Bronchial epithelial cell (primary cell): Measurements from ENCODE around the gene SH2D3A. TPM values are rescaled to one million over a fixed set of nuclear protein-coding genes. Genes with fewer than 3 reads are reported as not detected.

Source experiments
- DNase-seq: peaks from one replicate; pipeline ENCODE4 v3.0.0-alpha.2; 2010; ENCODE audit warnings: low read depth
- FAIRE-seq: peaks from 2 replicates; lab custom pipeline; 2011; peaks lifted over from hg19 to GRCh38; lab: Jason Lieb, UNC
- H3K27me3 ChIP-seq: 2 replicates; pipeline ENCODE4 v1.5.1; 2011; ENCODE audit warnings: low read length; ENCODE audit not compliant: control insufficient read depth, insufficient read depth
- H3K36me3 ChIP-seq: 2 replicates; pipeline ENCODE4 v1.5.1; 2011; ENCODE audit warnings: low read length; ENCODE audit not compliant: control insufficient read depth, insufficient read depth
- H3K4me3 ChIP-seq: 2 replicates; pipeline ENCODE4 v1.5.1; 2011; ENCODE audit warnings: mild to moderate bottlenecking, low read depth, low read length, control low read depth
- CTCF ChIP-seq: IDR thresholded peaks from 2 replicates; pipeline ENCODE4 v1.5.1; 2011; ENCODE audit warnings: mild to moderate bottlenecking, moderate library complexity, low read length, control low read depth, inconsistent platforms; ENCODE audit not compliant: insufficient read depth, severe bottlenecking
- total RNA-seq: library from RNA; depleted of rRNA; stranded (reverse); fragments of >200 nt; gene quantifications from 2 replicates; pipeline ENCODE4 v1.2.1, GENCODE V29; 2014

Gene SH2D3A
- total RNA-seq = 69.6 and 88.5 TPM in 2 replicates

- TF ChIP-seq CTCF = no peak
- Histone ChIP-seq H3K36me3 (peaks cover 5% of the 10 kb centered on the region), H3K4me3 (peak within 1 kb of the TSS; percentile 74), H3K27me3 (no peaks in the 10 kb centered on the region)
- DNase-seq = peak; percentile 90
- FAIRE-seq = no peak
Observed at GRCh38 chr19:6767357-6768235, at the start of gene SH2D3A. Gene SH2D3A (minus strand): TSS chr19:6767435. CDS start chr19:6763748, 3,687 bp downstream.

- no peaks in the 10 kb centered on the region for H3K36me3 ChIP-seq
- DNase-seq = no peak
- no peak overlapping the region for H3K4me3 ChIP-seq
- no peaks in the 10 kb centered on the region for H3K27me3 ChIP-seq
- no peak for FAIRE-seq
- no peak for TF ChIP-seq CTCF
Observed at GRCh38 chr19:6813659-6814058, 46.4 kb upstream of the SH2D3A start.

GRCh38 chr19:6812612-6813011 is 45.4 kb upstream of the SH2D3A start:
- TF ChIP-seq CTCF = no peak
- DNase-seq (no peak), FAIRE-seq (no peak)
- Histone ChIP-seq H3K27me3 (no peaks in the 10 kb centered on the region), H3K4me3 (no peak overlapping the region), H3K36me3 (no peaks in the 10 kb centered on the region)

GRCh38 chr19:6811906-6812305 is 44.7 kb upstream of the SH2D3A start:
- no peak overlapping the region for H3K4me3 ChIP-seq
- DNase-seq (peak; percentile 85), FAIRE-seq (no peak)
- TF ChIP-seq CTCF = no peak
- no peaks in the 10 kb centered on the region for H3K27me3 ChIP-seq
- H3K36me3 ChIP-seq = no peaks in the 10 kb centered on the region

- FAIRE-seq = no peak
- TF ChIP-seq CTCF = no peak
- no peak overlapping the region for H3K4me3 ChIP-seq
- no peak for DNase-seq
- H3K36me3 ChIP-seq = no peaks in the 10 kb centered on the region
- H3K27me3 ChIP-seq = no peaks in the 10 kb centered on the region
Observed at GRCh38 chr19:6811378-6811777, 44.1 kb upstream of the SH2D3A start.
